ENCODE measurements around the gene BRWD1. TPM values are rescaled to one million over a fixed set of nuclear protein-coding genes. Genes with fewer than 3 reads are reported as not detected.
A peak's percentile ranks its signal among the peaks of the same experiment; 100 is the strongest.

BRWD1 gene
- 142 TPM for total RNA-seq

GRCh38 chr21:39313571-39314142 lies at the start of gene BRWD1:
Gene BRWD1, minus strand, starts transcription at chr21:39313632. Its CDS starts 141 bp downstream, at chr21:39313491.
- peak within 1 kb of the TSS; percentile 94 for H3K27ac ChIP-seq (ENCODE audit: low read depth, low read length)
- peak within 1 kb of the TSS; percentile 87 to 90 (median 88) for H3K4me3 ChIP-seq (ENCODE audit: low read length in 3 of 3)
- peaks cover 3 to 6% (median 4%) of the 10 kb centered on the region in 3 donors for H3K36me3 ChIP-seq (ENCODE audit: control insufficient read depth in 3 of 3, insufficient read depth in 3 of 3, low read length in 3 of 3)

GRCh38 chr21:39362733-39363132 lies 49.3 kb upstream of the BRWD1 start:
- Histone ChIP-seq H3K9ac (ENCODE audit: low read depth in 1 of 3, low read length in 3 of 3) (no peak overlapping the region), H3K9me3 (ENCODE audit: control insufficient read depth in 3 of 3, low read length in 3 of 3) (no peaks in the 10 kb centered on the region), H3K27ac (ENCODE audit: low read depth, low read length) (no peak overlapping the region), H3K4me3 (ENCODE audit: low read length in 3 of 3) (no peak overlapping the region), H3K36me3 (ENCODE audit: control insufficient read depth in 3 of 3, insufficient read depth in 3 of 3, low read length in 3 of 3) (no peaks in the 10 kb centered on the region), H3K4me1 (ENCODE audit: control insufficient read depth in 3 of 3, insufficient read depth in 3 of 3, low read length in 3 of 3) (no peaks in the 10 kb centered on the region), H3K27me3 (ENCODE audit: control insufficient read depth in 3 of 3, insufficient read depth in 3 of 3, low read length in 3 of 3) (no peaks in the 10 kb centered on the region)

More at GRCh38 chr21:39313571-39314142, at the start of gene BRWD1:
- Histone ChIP-seq H3K9me3 (ENCODE audit: control insufficient read depth in 3 of 3, low read length in 3 of 3) (no peaks in the 10 kb centered on the region), H3K4me1 (ENCODE audit: control insufficient read depth in 3 of 3, insufficient read depth in 3 of 3, low read length in 3 of 3) (peaks cover 7 to 18% (median 10%) of the 10 kb centered on the region in 3 donors), H3K27me3 (ENCODE audit: control insufficient read depth in 3 of 3, insufficient read depth in 3 of 3, low read length in 3 of 3) (no peaks in the 10 kb centered on the region), H3K9ac (ENCODE audit: low read depth in 1 of 3, low read length in 3 of 3) (peak within 1 kb of the TSS; percentile 85 to 94 (median 91))

- no peaks in the 10 kb centered on the region for H3K4me1 ChIP-seq (ENCODE audit: control insufficient read depth in 3 of 3, insufficient read depth in 3 of 3, low read length in 3 of 3)
- no peak overlapping the region for H3K27ac ChIP-seq (ENCODE audit: low read depth, low read length)
- H3K4me3 ChIP-seq (ENCODE audit: low read length in 3 of 3), result no peak overlapping the region
- no peak overlapping the region for H3K9ac ChIP-seq (ENCODE audit: low read depth in 1 of 3, low read length in 3 of 3)
- no peaks in the 10 kb centered on the region for H3K9me3 ChIP-seq (ENCODE audit: control insufficient read depth in 3 of 3, low read length in 3 of 3)
- peaks cover 0 to 3% (median 0%) of the 10 kb centered on the region in 3 donors for H3K27me3 ChIP-seq (ENCODE audit: control insufficient read depth in 3 of 3, insufficient read depth in 3 of 3, low read length in 3 of 3)
- H3K36me3 ChIP-seq (ENCODE audit: control insufficient read depth in 3 of 3, insufficient read depth in 3 of 3, low read length in 3 of 3), result no peaks in the 10 kb centered on the region
Observed at GRCh38 chr21:39359382-39359781, 46.0 kb upstream of the BRWD1 start.

- Histone ChIP-seq H3K36me3 (ENCODE audit: control insufficient read depth in 3 of 3, insufficient read depth in 3 of 3, low read length in 3 of 3) (no peaks in the 10 kb centered on the region), H3K27me3 (ENCODE audit: control insufficient read depth in 3 of 3, insufficient read depth in 3 of 3, low read length in 3 of 3) (peaks cover 0 to 3% (median 0%) of the 10 kb centered on the region in 3 donors), H3K9ac (ENCODE audit: low read depth in 1 of 3, low read length in 3 of 3) (no peak overlapping the region), H3K9me3 (ENCODE audit: control insufficient read depth in 3 of 3, low read length in 3 of 3) (no peaks in the 10 kb centered on the region), H3K27ac (ENCODE audit: low read depth, low read length) (no peak overlapping the region), H3K4me1 (ENCODE audit: control insufficient read depth in 3 of 3, insufficient read depth in 3 of 3, low read length in 3 of 3) (peaks cover 4 to 5% (median 5%) of the 10 kb centered on the region in 3 donors), H3K4me3 (ENCODE audit: low read length in 3 of 3) (no peak overlapping the region)
Observed at GRCh38 chr21:39353295-39353694, 39.9 kb upstream of the BRWD1 start.

- H3K27ac ChIP-seq (ENCODE audit: low read depth, low read length), result no peak overlapping the region
Observed at GRCh38 chr21:39350094-39351005, 36.9 kb upstream of the BRWD1 start.

GRCh38 chr21:39349211-39350093 lies 36.0 kb upstream of the BRWD1 start:
- Histone ChIP-seq H3K9ac (ENCODE audit: low read depth in 1 of 3, low read length in 3 of 3) (peak overlapping the region; percentile 70 to 78 (median 70)), H3K36me3 (ENCODE audit: control insufficient read depth in 3 of 3, insufficient read depth in 3 of 3, low read length in 3 of 3) (peaks cover 1 to 10% (median 5%) of the 10 kb centered on the region in 3 donors), H3K27me3 (ENCODE audit: control insufficient read depth in 3 of 3, insufficient read depth in 3 of 3, low read length in 3 of 3) (no peaks in the 10 kb centered on the region), H3K9me3 (ENCODE audit: control insufficient read depth in 3 of 3, low read length in 3 of 3) (no peaks in the 10 kb centered on the region), H3K27ac (ENCODE audit: low read depth, low read length) (peak overlapping the region; percentile 70), H3K4me1 (ENCODE audit: control insufficient read depth in 3 of 3, insufficient read depth in 3 of 3, low read length in 3 of 3) (peaks cover 11 to 16% (median 11%) of the 10 kb centered on the region in 3 donors), H3K4me3 (ENCODE audit: low read length in 3 of 3) (peak overlapping the region; percentile 83 to 86 (median 85))

More at GRCh38 chr21:39350094-39351005, 36.9 kb upstream of the BRWD1 start:
- H3K9me3 ChIP-seq (ENCODE audit: control insufficient read depth in 3 of 3, low read length in 3 of 3), result no peaks in the 10 kb centered on the region
- H3K4me3 ChIP-seq (ENCODE audit: low read length in 3 of 3), result peak overlapping the region; percentile 83 to 86 (median 85)
- peaks cover 11 to 16% (median 11%) of the 10 kb centered on the region in 3 donors for H3K4me1 ChIP-seq (ENCODE audit: control insufficient read depth in 3 of 3, insufficient read depth in 3 of 3, low read length in 3 of 3)
- peaks cover 0 to 7% (median 2%) of the 10 kb centered on the region in 3 donors for H3K36me3 ChIP-seq (ENCODE audit: control insufficient read depth in 3 of 3, insufficient read depth in 3 of 3, low read length in 3 of 3)
- H3K9ac ChIP-seq (ENCODE audit: low read depth in 1 of 3, low read length in 3 of 3), result peak overlapping the region in 2 of 3 donors; percentile 70 to 78
- H3K27me3 ChIP-seq (ENCODE audit: control insufficient read depth in 3 of 3, insufficient read depth in 3 of 3, low read length in 3 of 3), result peaks cover 0 to 3% (median 0%) of the 10 kb centered on the region in 3 donors

- H3K9ac ChIP-seq (ENCODE audit: low read depth in 1 of 3, low read length in 3 of 3), result peak within 1 kb of the TSS; percentile 87 to 90 (median 87)
- H3K27me3 ChIP-seq (ENCODE audit: control insufficient read depth in 3 of 3, insufficient read depth in 3 of 3, low read length in 3 of 3), result no peaks in the 10 kb centered on the region
- H3K27ac ChIP-seq (ENCODE audit: low read depth, low read length), result peak within 1 kb of the TSS; percentile 78
- no peaks in the 10 kb centered on the region for H3K9me3 ChIP-seq (ENCODE audit: control insufficient read depth in 3 of 3, low read length in 3 of 3)
- H3K4me3 ChIP-seq (ENCODE audit: low read length in 3 of 3), result peak within 1 kb of the TSS; percentile 86 to 90 (median 88)
- H3K36me3 ChIP-seq (ENCODE audit: control insufficient read depth in 3 of 3, insufficient read depth in 3 of 3, low read length in 3 of 3), result peaks cover 3 to 15% (median 9%) of the 10 kb centered on the region in 3 donors
- peaks cover 11 to 16% (median 11%) of the 10 kb centered on the region in 3 donors for H3K4me1 ChIP-seq (ENCODE audit: control insufficient read depth in 3 of 3, insufficient read depth in 3 of 3, low read length in 3 of 3)
Observed at GRCh38 chr21:39348355-39349210, 35.2 kb upstream of the BRWD1 start, which contains the start of gene HMGN1. Gene HMGN1, minus strand, starts transcription at chr21:39349088. Its CDS starts 171 bp downstream, at chr21:39348917.

- peaks cover 8 to 21% (median 15%) of the 10 kb centered on the region in 3 donors for H3K36me3 ChIP-seq (ENCODE audit: control insufficient read depth in 3 of 3, insufficient read depth in 3 of 3, low read length in 3 of 3)
Observed at GRCh38 chr21:39348040-39348354, 34.6 kb upstream of the BRWD1 start.

More at GRCh38 chr21:39348040-39348354, 34.6 kb upstream of the BRWD1 start:
- peak overlapping the region; percentile 86 to 90 (median 88) for H3K4me3 ChIP-seq (ENCODE audit: low read length in 3 of 3)
- H3K27me3 ChIP-seq (ENCODE audit: control insufficient read depth in 3 of 3, insufficient read depth in 3 of 3, low read length in 3 of 3), result no peaks in the 10 kb centered on the region
- H3K9me3 ChIP-seq (ENCODE audit: control insufficient read depth in 3 of 3, low read length in 3 of 3), result no peaks in the 10 kb centered on the region
- H3K27ac ChIP-seq (ENCODE audit: low read depth, low read length), result peak overlapping the region; percentile 78
- peak overlapping the region; percentile 87 to 90 (median 87) for H3K9ac ChIP-seq (ENCODE audit: low read depth in 1 of 3, low read length in 3 of 3)
- peaks cover 11 to 16% (median 11%) of the 10 kb centered on the region in 3 donors for H3K4me1 ChIP-seq (ENCODE audit: control insufficient read depth in 3 of 3, insufficient read depth in 3 of 3, low read length in 3 of 3)
